Kidney epithelial cell (primary cell): ENCODE measurements around the gene LRRC4. TPM values are rescaled to one million over a fixed set of nuclear protein-coding genes. Genes with fewer than 3 reads are reported as not detected.

ENCODE experiments used
- DNase-seq: peaks from one replicate; pipeline ENCODE4 v3.0.0-alpha.2; 2010; ENCODE audit warnings: low read depth
- H3K27me3 ChIP-seq: 2 replicates; pipeline ENCODE4 v1.6.0; 2011; ENCODE audit warnings: low read length; ENCODE audit not compliant: control insufficient read depth, insufficient read depth
- H3K36me3 ChIP-seq: 2 replicates; pipeline ENCODE4 v1.5.1; 2011; ENCODE audit warnings: low read length; ENCODE audit not compliant: control insufficient read depth, insufficient read depth
- H3K4me3 ChIP-seq: 2 replicates; pipeline ENCODE4 v1.5.1; 2011; ENCODE audit warnings: low read depth, mild to moderate bottlenecking, control low read depth, low read length
- CTCF ChIP-seq: IDR thresholded peaks from 2 replicates; pipeline ENCODE4 v1.5.1; 2011; ENCODE audit warnings: mild to moderate bottlenecking, moderate library complexity, low read length, control low read depth, inconsistent platforms; ENCODE audit not compliant: insufficient read depth, poor library complexity, severe bottlenecking
- total RNA-seq: library from RNA; depleted of rRNA; stranded (reverse); fragments of >200 nt; gene quantifications from 2 replicates; pipeline ENCODE4 v1.2.3, GENCODE V29; 2015

LRRC4 gene
- total RNA-seq, 1 donor from 2014 or later = 0.46 TPM

GRCh38 chr7:128011131-128011661 is 20.0 kb downstream of the LRRC4 start:
- TF ChIP-seq CTCF = no peak
- Histone ChIP-seq H3K36me3 (no peaks in the 10 kb centered on the region), H3K4me3 (no peak overlapping the region), H3K27me3 (no peaks in the 10 kb centered on the region)
- no peak for DNase-seq

- TF ChIP-seq CTCF = no peak
- no peaks in the 10 kb centered on the region for H3K27me3 ChIP-seq
- H3K4me3 ChIP-seq = no peak overlapping the region
Measured at GRCh38 chr7:128010391-128011127, 20.7 kb downstream of the LRRC4 start.

GRCh38 chr7:128008744-128009143 is 22.5 kb downstream of the LRRC4 start:
- no peaks in the 10 kb centered on the region for H3K36me3 ChIP-seq
- no peak overlapping the region for H3K4me3 ChIP-seq
- DNase-seq = no peak

More at GRCh38 chr7:128010391-128011127, 20.7 kb downstream of the LRRC4 start:
- DNase-seq = no peak
- no peaks in the 10 kb centered on the region for H3K36me3 ChIP-seq

GRCh38 chr7:128008141-128008540 is 23.1 kb downstream of the LRRC4 start:
- Histone ChIP-seq H3K27me3 (no peaks in the 10 kb centered on the region), H3K36me3 (no peaks in the 10 kb centered on the region), H3K4me3 (no peak overlapping the region)
- no peak for DNase-seq
- TF ChIP-seq CTCF = no peak

More at GRCh38 chr7:128008744-128009143, 22.5 kb downstream of the LRRC4 start:
- H3K27me3 ChIP-seq = no peaks in the 10 kb centered on the region
- no peak for TF ChIP-seq CTCF

GRCh38 chr7:128007303-128007680 is 23.9 kb downstream of the LRRC4 start:
- DNase-seq = no peak
- no peak for TF ChIP-seq CTCF
- Histone ChIP-seq H3K4me3 (no peak overlapping the region), H3K27me3 (no peaks in the 10 kb centered on the region), H3K36me3 (no peaks in the 10 kb centered on the region)
